ENCODE data around the gene NRIP2.

Gene NRIP2

GRCh38 chr12:2775431-2775830 is 59.4 kb downstream of the NRIP2 start:
- DNase-seq (ENCODE audit: low spot score) = no peak
